Adrenal gland (tissue), 12 donors: ENCODE measurements around the gene CCL19. TPM values are rescaled to one million over a fixed set of nuclear protein-coding genes. Genes with fewer than 3 reads are reported as not detected.

ENCODE experiments used
- DNase-seq, 7 donors: peaks; one replicate each; pipeline ENCODE4 v3.0.0-alpha.2; 2019 to 2020
- H3K27ac ChIP-seq, 5 donors: fragments of 200-600 bp; sonication (generic) in 4 of 5; 1 replicate in 3 of 5; 2 replicates in 2 of 5; pipeline versions ENCODE4 v1.5.1 to v1.8.0; 2016 to 2020; ENCODE audit warnings: mild to moderate bottlenecking in 1 of 5
- H3K27me3 ChIP-seq: fragments of 200-600 bp; 2 replicates; pipeline ENCODE4 v1.8.0; 2021
- H3K36me3 ChIP-seq, 2 donors: fragments of 200-600 bp; replicated peaks in 1 of 2; 1 replicate in 1 of 2; 2 replicates in 1 of 2; pipeline versions ENCODE4 v1.5.1 to v1.8.0; 2018 to 2022
- H3K4me1 ChIP-seq, 2 donors: fragments of 200-600 bp; replicated peaks in 1 of 2; 1 replicate in 1 of 2; 2 replicates in 1 of 2; pipeline versions ENCODE4 v1.5.1 to v1.8.0; 2018 to 2021
- H3K4me3 ChIP-seq, 4 donors: fragments of 200-600 bp; sonication (generic) in 3 of 4; one replicate each; pipeline ENCODE4 v1.5.1; 2016 to 2018
- H3K9me3 ChIP-seq, 3 donors: fragments of 200-600 bp; sonication (generic) in 1 of 3; replicated peaks in 1 of 3; 1 replicate in 2 of 3; 2 replicates in 1 of 3; pipeline versions ENCODE4 v1.5.1 to v1.8.0; 2016 to 2021
- CTCF ChIP-seq, 6 experiments: fragments of 450-650 bp in 4 of 6; fragments of 200-600 bp in 2 of 6; sonication (generic) in 1 of 6; IDR thresholded peaks; 1 replicate in 5 of 6; 2 replicates in 1 of 6; pipeline versions ENCODE4 v1.5.1 to v1.8.0; 2016 to 2021; ENCODE audit warnings: antibody characterized with exemption in 6 of 6, mild to moderate bottlenecking in 2 of 6, moderate library complexity in 1 of 6
- POLR2A ChIP-seq, 2 donors: fragments of 450-650 bp; IDR thresholded peaks; one replicate each; pipeline ENCODE4 v1.6.1; 2017; ENCODE audit warnings: antibody characterized with exemption in 2 of 2, mild to moderate bottlenecking in 2 of 2, moderate library complexity in 1 of 2
- WGBS, 4 donors: extraction: QIAGEN DNeasy Blood & Tissue Kit in 2 of 4; methylation state at CpG; one replicate each; pipeline versions ENCODE4 v1.1.5 to v1.1.7; 2013 to 2017; 5-methylcytosine and 5-hydroxymethylcytosine counted together
- intact Hi-C, 2 donors: fragments of 100-400 bp; cut with DNase I; formaldehyde crosslinking; loops; one replicate each; pipeline versions ENCODE4 v1.14.1 to v1.15.0; 2022 to 2023
- polyA plus RNA-seq, 3 donors: library from polyadenylated mRNA; stranded (reverse); fragments of 200-250 nt in 2 of 3; fragments of 350-450 nt in 1 of 3; fragmentation: Illumina TruSeq in 1 of 3; extraction: RNeasy Lipid Tissue Mini Kit (QIAGEN cat#74804) in 1 of 3; gene quantifications; one replicate each; pipeline ENCODE4 v1.2.3, GENCODE V29; 2013 to 2014
- total RNA-seq, 9 donors: library from RNA; depleted of rRNA in 4 of 9; stranded (reverse); fragments of >200 nt in 4 of 9; fragments of 120-200 nt in 1 of 9; fragmentation: NEBNext Ultra II Directional in 1 of 9; extraction: Animal tissue kit (Norgen Biotek cat#: 25700) in 1 of 9; gene quantifications; one replicate each; pipeline versions ENCODE4 v1.1.0 to v1.2.4, GENCODE V29; 2013 to 2023
- donor health status: healthy with polysubstance abuse.
- donor health status: Bipolar disorder and iron deficiency.
- donor health status: DM: yes; HTN: yes; CAD: no.
- donor health status: DM: no; HTN: no; CAD: no.
- donor health status: DM: no; HTN: no; CAD: no.
- donor health status: DM: yes; HTN: yes; CAD: no.

The CCL19 gene
- total and polyA plus RNA-seq, 12 donors, result 0.39 to 23.3 (median 5.0) TPM; not detected in 6

GRCh38 chr9:34654323-34655051, 36.6 kb downstream of the CCL19 start:
- peak overlapping the region in 2 of 5 donors; percentile 34 to 87 for H3K27ac ChIP-seq
- TF ChIP-seq POLR2A (IDR thresholded peaks at IDR 0.05) (no peak), CTCF (IDR thresholded peaks at IDR 0.05) (no peak)
- DNase-seq, result peak in 4 of 7 donors; percentile 50 to 71 (median 54)
- peaks cover 0 to 13% of the 10 kb centered on the region in 2 donors for H3K36me3 ChIP-seq
- H3K4me1 ChIP-seq, result peaks cover 27 to 39% of the 10 kb centered on the region in 2 donors
- intact Hi-C loops, result loop anchor here in 1 of 2 donors (10.0 kb wide), 1 partner anchor 50 kb away; no protein-coding TSS in a partner anchor
- no peak overlapping the region for H3K4me3 ChIP-seq
- H3K27me3 ChIP-seq, result no peaks in the 10 kb centered on the region
- no peaks in the 10 kb centered on the region for H3K9me3 ChIP-seq
- WGBS, 4 donors, result 36 to 41% (median 38%) methylated on average over 5 to 11 of the region's 11 CpGs

- Histone ChIP-seq H3K27ac (peak overlapping the region in 2 of 5 donors; percentile 73 to 87), H3K4me3 (no peak overlapping the region), H3K27me3 (no peaks in the 10 kb centered on the region), H3K4me1 (peaks cover 27 to 39% of the 10 kb centered on the region in 2 donors), H3K36me3 (peaks cover 0 to 24% of the 10 kb centered on the region in 2 donors), H3K9me3 (no peaks in the 10 kb centered on the region)
- 52 to 67% (median 60%) methylated on average over 9 to 11 of the region's 11 CpGs for WGBS, 4 donors
- DNase-seq, result no peak
- TF ChIP-seq CTCF (IDR thresholded peaks at IDR 0.05) (no peak), POLR2A (IDR thresholded peaks at IDR 0.05) (no peak)
- intact Hi-C loops, result loop anchor here in 1 of 2 donors (10.0 kb wide), 1 partner anchor 51 kb away; no protein-coding TSS in a partner anchor
These were observed 37.7 kb downstream of the CCL19 start for GRCh38 chr9:34653151-34654072.

- H3K4me1 ChIP-seq, result peaks cover 34 to 45% of the 10 kb centered on the region in 2 donors
- no peaks in the 10 kb centered on the region for H3K9me3 ChIP-seq
- H3K36me3 ChIP-seq, result peaks cover 0 to 26% of the 10 kb centered on the region in 2 donors
- DNase-seq, result no peak
- TF ChIP-seq POLR2A (IDR thresholded peaks at IDR 0.05) (no peak), CTCF (IDR thresholded peaks at IDR 0.05) (no peak)
- intact Hi-C loops, result loop anchor here in 1 of 2 donors (10.0 kb wide), 1 partner anchor 52 kb away; no protein-coding TSS in a partner anchor
- no peaks in the 10 kb centered on the region for H3K27me3 ChIP-seq
- H3K27ac ChIP-seq, result peak overlapping the region in 4 of 5 donors; percentile 33 to 87 (median 71)
- H3K4me3 ChIP-seq, result peak overlapping the region in 1 of 4 donors; percentile 30
- whole genome bisulfite sequencing, 4 donors, result 28 to 35% (median 34%) methylated on average over 4 to 5 of the region's 5 CpGs
These were observed 38.5 kb downstream of the CCL19 start for GRCh38 chr9:34652602-34653000.
